ENCODE results near the gene ALK.

Gene ALK

DNA sequence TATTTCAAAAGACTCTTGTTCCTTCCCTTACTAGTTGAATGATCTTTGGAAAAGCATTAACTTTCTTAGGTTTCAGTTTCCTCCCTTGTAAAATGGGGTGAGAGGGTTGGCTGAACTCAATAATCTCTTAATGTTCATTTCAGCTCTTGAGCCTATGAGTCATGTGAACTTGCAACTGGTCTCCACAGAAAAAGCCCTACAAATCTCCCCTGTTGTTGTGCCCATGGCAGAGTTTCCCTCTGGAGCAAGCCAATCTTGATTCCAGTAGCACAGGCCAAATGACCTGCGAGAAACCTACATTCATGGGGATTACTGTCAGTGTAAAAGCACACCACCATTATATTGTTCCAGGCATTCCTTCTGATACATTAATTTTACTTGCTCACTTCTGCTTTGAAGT lies 388.9 kb downstream of the ALK start:
- TF ChIP-seq, protein P1, sequence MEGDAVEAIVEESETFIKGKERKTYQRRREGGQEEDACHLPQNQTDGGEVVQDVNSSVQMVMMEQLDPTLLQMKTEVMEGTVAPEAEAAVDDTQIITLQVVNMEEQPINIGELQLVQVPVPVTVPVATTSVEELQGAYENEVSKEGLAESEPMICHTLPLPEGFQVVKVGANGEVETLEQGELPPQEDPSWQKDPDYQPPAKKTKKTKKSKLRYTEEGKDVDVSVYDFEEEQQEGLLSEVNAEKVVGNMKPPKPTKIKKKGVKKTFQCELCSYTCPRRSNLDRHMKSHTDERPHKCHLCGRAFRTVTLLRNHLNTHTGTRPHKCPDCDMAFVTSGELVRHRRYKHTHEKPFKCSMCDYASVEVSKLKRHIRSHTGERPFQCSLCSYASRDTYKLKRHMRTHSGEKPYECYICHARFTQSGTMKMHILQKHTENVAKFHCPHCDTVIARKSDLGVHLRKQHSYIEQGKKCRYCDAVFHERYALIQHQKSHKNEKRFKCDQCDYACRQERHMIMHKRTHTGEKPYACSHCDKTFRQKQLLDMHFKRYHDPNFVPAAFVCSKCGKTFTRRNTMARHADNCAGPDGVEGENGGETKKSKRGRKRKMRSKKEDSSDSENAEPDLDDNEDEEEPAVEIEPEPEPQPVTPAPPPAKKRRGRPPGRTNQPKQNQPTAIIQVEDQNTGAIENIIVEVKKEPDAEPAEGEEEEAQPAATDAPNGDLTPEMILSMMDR (IDR thresholded peaks at IDR 0.05): no peak

DNA sequence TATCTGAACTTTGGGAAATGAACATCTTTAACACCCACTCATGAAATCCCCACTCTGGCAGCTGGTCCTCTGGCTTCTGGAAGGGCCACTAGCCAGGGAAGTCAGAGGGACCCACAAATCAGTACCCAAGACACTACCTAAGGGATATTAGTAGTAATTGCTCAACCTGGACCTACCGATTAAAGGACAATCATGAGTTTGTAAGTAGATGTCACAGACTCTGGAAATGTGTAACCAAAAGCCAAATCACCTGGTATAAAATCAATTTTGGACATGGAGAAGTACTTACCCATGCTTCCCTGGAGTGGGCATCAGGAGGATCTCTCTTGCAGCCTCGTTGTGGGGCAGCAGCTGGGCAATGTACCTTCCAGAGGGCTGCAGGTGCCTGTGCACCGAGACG lies 389.8 kb downstream of the ALK start:
- TF ChIP-seq, protein P1 (IDR thresholded peaks at IDR 0.05): no peak

DNA sequence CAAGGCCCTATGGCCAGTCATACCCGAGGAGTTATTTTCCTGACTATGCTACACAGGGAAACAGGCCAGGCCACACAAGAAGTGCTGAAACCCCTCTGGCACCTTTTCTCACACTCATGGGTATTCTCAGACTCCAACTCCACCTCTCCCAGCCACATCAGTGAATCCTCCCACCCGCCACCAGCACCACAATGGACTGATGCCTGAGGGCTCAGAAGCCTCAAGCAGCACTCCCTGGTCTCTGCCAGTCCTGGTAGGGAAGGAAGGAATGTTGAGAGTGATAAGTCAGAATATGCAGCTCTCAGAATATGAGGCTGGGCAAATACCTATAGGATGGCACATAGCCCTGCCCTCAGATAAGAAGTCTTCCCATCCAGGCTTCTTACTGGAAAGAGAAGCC lies 391.1 kb downstream of the ALK start:
- TF ChIP-seq, protein P1 (IDR thresholded peaks at IDR 0.05): no peak

DNA sequence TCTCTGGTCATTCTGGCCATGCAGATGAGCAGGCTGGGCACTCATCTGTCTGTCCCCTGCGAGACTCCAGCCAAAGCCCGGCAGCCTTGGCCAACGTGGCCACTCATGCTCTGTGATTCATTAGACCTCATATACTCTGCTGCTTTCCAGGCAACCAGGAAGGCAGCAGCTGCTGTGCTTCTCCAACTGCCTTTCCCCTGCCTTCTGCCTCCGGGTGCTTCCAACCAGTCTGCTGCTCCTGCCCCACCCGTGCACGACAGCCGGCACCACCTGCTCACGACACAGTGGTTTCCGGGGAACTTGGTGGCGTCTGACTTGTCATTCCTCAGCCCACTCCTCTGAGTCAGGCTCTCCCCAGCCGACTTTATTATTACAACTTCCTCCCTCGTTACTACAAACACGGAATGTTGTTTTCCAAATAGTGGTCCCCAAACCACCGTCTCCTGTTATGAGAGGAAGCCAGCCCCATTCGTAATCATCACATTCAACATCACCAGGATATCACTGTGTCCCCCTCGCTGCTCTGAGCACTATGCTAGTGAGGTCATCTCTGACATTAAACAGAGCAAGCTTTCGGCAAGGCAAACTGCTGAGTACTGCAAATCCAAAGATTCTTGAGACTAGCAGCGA lies 392.4 kb downstream of the ALK start:
- TF ChIP-seq, protein P1 (IDR thresholded peaks at IDR 0.05): no peak

DNA sequence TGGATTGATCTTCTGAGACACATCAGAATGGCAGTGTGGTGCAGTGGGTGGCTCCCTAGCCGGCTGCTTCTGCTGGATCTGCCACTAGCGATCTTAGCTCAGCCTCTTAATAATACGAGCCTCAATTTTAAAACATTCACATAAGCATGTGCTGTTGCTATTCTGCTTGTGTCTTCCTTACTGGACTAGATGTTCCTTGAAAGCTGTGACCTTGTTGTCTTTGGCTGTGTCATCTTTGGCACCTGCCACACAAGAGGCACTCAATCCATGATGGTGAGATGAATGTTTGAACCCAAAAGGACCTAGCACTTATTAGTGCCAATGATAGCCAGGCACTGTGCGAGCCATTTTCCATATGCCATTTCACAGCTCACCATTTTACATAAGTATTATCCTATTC lies 393.0 kb downstream of the ALK start:
- TF ChIP-seq, protein P1 (IDR thresholded peaks at IDR 0.05): no peak

DNA sequence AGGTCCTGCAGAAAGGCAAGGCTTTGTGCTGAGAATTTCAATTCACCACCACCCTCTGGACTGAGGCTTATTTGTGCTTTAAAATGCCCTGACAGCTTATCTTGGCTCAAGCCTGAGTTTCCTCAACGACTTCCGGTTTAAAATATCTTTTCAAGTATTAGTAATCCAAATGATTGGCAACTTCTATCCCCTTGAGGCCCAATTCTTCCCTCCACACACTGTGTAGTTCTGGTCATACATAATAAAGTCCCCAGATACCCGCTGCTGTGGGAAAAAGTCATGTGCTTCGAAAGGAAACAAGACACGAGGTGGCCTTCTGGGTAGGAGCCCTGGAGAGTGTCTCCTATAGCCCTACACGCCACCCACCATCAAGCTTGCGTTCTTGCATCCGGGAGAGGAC lies 393.4 kb downstream of the ALK start:
- TF ChIP-seq, protein P1 (IDR thresholded peaks at IDR 0.05): no peak

DNA sequence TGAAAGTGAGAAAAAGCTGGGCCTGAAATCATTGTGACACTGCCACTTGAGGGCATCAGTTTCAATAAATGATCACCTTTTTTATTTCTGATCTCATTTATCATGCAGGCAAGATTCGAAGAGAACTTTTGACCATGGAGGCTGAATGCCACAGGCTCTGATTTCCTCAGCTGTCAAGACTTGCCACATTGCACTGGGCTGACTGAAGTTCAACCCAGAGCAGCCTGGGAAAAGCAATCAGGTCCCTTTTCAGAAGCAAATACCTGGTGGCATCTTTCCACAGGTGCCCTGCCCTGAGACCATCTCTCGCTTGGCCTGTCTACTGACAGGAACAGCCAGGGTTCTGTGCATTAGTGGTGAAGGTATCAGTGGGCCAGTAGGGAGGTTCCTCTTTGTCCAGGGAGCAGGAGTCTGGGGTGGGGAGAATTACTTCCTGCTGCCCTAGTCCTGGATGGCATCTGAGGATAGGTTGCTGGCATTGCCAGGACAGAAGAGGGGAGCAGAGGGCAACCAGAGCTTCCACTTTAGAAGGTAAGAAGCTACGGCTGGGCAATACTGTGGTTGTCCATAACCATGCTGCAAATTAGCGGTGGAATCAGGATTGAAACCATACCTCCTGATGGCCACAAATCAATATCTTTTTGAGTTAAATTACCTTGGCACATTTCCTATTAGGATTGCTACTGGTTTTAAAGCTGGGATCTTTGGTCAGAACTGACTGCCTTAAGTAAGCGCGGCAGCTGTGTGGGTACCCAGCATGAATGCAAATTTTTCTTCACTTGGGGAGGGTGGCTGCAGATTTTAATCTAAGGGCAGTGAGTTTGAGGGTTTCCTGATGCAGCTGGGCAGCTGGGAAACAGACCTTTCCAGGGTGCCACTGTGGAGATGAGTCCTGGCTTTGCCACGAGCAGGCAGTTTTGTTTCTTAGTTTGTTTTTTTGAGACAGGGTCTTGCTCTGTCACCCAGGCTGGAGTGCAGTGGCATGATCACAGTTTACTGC lies 394.5 kb downstream of the ALK start:
- TF ChIP-seq, protein P1 (IDR thresholded peaks at IDR 0.05): no peak

All from LNCAP (cell line).